Activated CD4-positive, CD25-positive, alpha-beta regulatory T cell treated with anti-CD3 and anti-CD28 coated beads, Interleukin-2, amount 50 U/mL, for 16 hours (primary cell): ENCODE measurements around the gene NHLRC2.
"Not testable (repeated sequence)": the region's sequence is repeated elsewhere in the genome, so short reads cannot be mapped to it uniquely, and the experiment has no call there.

Source experiments
- DNase-seq: peaks from one replicate; pipeline ENCODE4 v3.0.0-alpha.2; 2020; ENCODE audit warnings: low read depth, low spot score

The NHLRC2 gene

GRCh38 chr10:113941140-113941539, 86.7 kb downstream of the NHLRC2 start:
- DNase-seq: no peak

DNA sequence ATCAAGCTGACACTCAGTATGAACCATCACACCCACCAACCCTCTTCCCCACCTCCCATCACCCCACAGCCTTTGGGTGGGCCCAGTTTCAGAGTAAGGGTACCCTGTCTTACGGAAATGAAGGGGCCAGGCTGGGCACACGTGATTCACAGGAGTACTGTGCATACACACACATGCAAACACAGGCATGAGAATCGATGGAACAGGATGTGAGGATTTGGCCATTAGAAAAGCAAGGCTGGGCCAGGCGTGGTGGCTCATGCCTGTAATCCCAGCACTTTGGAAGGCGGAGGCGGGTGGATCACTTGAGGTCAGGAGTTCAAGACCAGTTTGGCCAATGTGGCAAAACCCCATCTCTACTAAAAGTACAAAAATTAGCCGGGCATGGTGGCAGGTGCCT, 88.7 kb downstream of the NHLRC2 start:
- DNase-seq: not testable (repeated sequence)

DNA sequence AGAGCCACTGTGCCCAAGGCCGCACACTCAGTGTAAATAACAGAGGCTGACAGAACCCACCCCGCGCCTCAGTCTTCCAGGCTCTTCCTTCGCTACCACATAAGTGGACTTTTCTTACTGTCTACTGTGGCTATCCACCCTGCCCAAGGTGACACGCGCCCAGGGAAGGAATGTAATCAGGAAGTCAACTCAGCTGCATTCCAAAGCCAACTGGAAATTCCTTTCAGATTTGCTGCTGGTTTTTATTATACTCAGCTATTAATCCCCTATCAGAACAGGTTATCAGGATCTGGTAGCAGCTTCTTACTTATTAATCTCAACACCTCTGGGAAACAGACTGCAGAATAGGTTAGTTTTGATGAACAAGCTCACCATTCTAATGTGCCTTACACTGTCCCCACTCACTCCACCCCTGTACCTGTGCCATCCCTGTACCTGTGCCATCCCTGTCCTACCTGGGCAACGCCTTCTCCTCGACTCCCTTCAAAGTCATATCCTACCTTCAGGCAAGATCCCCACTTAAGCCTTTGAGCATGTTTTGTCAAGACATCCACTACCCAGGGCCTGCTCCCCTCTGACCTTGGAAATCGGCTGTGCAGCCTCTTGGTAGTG, 90.7 kb downstream of the NHLRC2 start:
- no peak for DNase-seq

DNA sequence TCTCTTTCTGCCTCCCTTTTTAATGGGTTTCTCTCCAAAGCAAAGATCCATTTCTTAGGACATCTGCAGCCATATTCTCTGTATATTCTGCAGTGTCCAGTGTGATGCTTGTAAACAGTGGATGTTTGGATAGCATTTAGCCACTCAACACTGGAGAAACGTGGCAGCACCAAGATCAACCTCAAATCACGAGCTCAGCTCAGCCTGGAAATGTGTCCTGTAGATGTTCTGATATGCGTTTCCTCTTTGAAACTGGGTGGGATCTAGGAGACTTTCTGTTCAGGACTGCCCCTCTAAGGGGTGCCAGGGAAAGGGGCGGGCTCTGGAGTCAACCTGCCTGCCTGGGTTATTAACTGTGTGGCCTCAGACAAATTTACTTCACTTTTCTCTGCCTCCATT, 91.2 kb downstream of the NHLRC2 start:
- DNase-seq: no peak

DNA sequence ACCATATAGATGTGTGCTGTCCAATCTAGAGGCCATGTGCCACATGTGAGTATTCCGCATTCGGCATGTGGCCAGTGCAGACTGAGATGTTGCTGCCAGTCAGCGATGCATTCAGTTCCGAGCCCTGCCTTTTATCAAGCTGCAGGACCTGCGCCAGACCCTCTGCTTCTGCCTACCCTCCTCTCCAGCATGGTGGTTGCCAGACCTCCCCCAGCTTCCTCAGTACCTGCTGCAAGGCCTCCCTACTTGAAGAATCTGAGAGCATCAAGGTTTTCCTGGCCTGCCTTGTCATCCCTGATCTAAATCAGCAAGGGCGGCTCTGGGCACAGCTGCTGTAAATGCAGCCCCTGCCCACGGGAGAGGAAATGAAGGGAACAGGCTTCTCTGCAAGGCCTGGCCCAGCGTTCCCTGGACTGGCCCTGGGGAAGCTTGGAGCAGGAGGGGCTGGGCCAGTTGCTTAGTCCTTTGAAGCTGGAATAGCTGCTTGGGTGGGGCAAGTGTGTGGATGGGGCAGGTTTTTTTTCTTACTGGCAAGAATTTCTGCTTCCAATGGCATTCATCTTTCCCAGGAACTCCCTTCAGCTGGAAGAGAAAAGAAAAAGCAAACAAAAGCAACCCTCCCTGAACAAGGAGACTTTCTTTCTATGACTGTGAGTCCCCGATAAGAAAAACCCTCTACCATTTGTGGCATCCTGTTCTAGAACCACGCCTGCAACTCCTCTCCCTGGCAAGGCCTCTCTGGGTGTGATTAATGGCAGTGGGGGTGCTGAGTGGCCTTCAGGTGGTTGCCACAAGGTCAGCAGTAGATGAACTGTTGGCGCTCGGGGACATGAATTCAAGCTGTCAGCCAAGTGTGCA, 93.0 kb downstream of the NHLRC2 start:
- no peak for DNase-seq

GRCh38 chr10:113948048-113948447, 93.6 kb downstream of the NHLRC2 start:
- DNase-seq: no peak

GRCh38 chr10:113950268-113950667, 95.8 kb downstream of the NHLRC2 start:
- no peak for DNase-seq

GRCh38 chr10:113953505-113954272, 99.2 kb downstream of the NHLRC2 start:
- no peak for DNase-seq

GRCh38 chr10:113954409-113954808, 99.9 kb downstream of the NHLRC2 start:
- DNase-seq: no peak

DNA sequence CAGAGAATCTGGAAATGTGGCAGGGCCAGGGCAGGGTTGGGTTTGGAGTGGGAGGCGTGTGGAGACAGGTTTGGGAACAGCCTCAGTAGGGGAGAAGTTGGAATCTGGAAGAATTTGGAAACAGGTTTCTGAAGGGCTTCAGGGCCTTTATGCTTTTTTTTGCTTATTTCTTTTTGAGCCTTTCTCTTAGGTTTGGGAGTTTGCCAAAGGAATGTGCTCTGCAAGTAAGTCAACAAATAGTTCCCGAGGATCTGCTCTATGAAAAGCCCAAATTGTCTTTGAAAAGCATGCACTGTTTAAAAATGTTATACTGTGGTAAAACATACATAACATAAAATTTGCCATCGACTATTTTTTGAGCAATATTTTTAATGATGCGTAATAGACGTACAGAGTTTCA, 102.6 kb downstream of the NHLRC2 start:
- no peak for DNase-seq

DNA sequence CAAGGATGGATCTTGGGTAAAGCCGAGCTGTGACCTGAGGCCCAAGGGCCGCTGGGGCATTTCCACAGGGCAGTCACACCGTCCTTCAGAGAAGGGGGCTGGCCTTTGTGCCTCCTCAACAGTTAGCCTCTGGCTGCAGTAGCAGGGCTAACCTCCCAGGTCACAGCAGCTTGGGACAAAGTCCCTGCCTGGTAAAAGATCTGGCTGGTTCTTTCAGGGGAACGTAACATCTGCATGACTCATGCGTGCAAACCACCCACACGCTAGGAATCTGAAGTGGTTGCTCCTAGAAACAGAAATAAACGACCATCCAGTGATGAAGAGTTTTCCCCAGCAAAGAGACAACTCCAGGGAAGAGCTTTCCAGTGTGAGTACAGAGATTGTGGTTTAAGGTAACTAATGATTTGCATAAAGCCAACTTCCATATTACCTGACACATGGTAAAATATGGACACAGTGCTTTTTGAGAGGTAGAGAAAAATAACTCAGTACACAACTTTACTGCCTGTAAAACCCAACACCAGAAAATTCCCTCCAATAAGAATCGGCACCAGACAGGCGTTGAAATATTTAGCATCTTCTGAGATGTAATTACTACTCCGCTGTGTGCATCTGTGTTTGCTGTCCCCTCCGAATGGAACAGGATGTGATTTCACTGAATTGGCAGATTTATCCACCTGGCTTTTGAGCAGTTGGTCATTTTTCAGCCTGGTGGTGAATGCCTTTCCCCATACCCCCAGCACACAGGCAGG, 104.3 kb downstream of the NHLRC2 start:
- no peak for DNase-seq

DNA sequence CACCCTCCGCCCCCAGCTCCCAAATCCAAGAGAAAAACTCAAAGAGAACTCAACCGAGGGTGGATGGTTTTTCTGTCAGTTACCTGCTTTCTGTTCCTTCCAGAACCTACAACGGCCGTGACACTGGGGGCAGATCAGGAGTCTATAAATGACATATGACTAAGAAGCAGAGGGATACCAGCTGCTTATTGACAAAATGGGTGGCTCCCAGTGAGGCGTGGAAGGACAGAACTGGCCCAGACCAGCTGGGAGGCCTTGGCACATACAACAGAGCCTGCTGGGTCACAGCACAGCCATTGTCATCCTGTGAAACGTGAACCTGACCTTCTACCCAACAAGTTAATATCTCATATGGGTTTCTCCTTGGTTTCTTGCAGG, 104.9 kb downstream of the NHLRC2 start:
- no peak for DNase-seq

DNA sequence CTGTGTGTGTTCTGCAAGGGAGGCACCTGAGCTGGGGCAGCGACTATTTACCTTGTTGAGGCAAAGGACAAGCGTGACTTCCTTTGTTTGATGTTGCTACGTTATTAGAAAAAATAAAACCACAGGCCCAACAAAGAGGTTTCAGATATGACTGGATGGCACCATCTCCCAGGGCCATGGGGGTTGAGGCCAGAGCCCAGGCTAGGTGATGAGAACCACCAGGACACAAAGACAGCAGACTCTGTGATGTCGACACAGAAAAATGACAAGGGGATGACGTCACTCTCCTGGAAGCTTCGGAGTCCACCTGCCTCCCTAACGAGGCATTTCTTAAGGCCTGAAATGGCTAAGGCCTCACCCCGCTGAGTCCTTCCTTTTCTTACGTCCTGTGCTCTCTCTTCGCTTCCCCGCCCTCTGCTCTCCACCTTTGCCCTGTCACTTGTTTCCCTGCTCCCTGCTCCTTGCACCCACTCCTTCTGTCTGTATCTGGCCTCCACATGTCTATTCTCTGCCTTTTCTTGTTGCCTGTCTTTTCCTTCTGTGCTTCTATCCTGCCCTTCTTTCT, 106.2 kb downstream of the NHLRC2 start:
- peak; percentile 28 for DNase-seq

DNA sequence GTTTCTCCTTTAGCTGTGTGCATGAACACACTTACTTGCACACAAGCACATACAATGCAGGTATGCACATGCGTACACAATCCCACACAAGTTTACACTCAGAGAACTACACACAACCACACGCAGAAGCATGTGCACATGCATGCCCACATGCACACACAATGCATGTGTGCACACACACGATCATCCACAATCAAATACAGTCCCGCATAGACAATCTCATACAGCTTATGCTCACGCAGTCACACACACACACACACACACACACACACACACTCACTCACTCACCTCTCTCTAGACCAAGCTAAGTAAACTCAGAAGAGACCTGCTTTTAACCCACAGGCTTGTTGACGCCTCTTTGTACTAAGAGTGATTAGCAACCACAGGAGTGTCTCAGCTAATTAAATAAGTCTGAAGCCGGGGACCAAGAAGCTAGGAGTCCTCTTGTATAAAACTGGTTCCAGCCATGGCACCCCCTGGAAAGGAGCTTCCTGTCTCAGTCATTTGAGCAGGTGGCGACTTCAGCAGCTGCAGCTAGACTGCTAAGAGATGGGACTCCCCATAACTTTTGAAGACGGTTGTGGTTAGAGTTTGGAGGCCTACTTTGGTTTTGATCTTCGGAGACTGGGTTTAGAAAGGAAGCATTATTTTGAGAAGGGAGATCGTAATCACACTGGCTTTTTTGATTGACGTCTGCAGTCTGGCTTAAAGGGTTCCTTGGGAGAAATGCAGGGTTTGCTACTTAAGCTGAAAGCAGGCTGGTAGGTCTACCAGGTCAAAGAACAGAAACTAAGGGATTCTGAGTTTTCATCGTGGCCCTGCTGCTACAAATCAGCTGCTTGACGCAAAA, 106.9 kb downstream of the NHLRC2 start:
- peak; percentile 54 for DNase-seq

DNA sequence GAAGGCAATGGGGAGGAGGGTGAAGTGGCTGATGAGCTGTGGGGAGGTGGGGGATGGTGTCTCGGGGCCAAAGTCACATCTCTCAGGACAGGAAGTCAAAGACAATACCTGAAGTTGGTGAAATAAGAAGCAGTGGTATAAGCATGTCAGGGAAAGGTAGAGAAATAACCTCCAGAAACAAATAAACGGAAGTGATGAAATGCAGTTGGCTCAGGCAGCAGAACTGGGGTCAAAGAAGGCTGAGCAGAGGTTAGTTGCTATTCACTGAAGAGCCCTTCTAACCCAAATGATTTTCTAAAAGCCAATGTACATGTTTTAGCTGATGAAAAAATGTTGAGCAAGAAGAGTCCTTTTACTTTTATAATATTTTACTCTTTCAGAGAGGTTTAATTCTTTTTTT, 110.6 kb downstream of the NHLRC2 start:
- no peak for DNase-seq

- DNase-seq: no peak
These were observed 111.2 kb downstream of the NHLRC2 start for GRCh38 chr10:113965683-113966082.
